Panc1 (cell line): ENCODE measurements around the gene SLC35F4. TPM values are rescaled to one million over a fixed set of nuclear protein-coding genes. Genes with fewer than 3 reads are reported as not detected.
A peak's percentile ranks its signal among the peaks of the same experiment; 100 is the strongest.

ENCODE experiments used
- ATAC-seq: fragments of 200-7000 bp; cut with Tn5 transposase; 2 replicates; pipeline ENCODE4 v1.9.1; 2020; ENCODE audit warnings: mild to moderate bottlenecking, moderate library complexity
- BruUV-seq: library from RNA; stranded (reverse); fragments of 400-500 nt; replicated peaks from 2 replicates; lab custom pipeline; 2021; lab: Mats Ljungman, UMichigan
- CTCF ChIA-PET: fragments of 300-600 bp; sonication (Branson Sonifier 250); formaldehyde crosslinking; loops from one replicate; lab custom pipeline; 2022; ENCODE audit warnings: antibody characterized with exemption; lab: Charles Lee
- POLR2A ChIA-PET: fragments of 300-600 bp; sonication (Branson Sonifier 250); formaldehyde crosslinking; loops from one replicate; lab custom pipeline; 2022; ENCODE audit warnings: antibody characterized with exemption; lab: Charles Lee
- DNase-seq: peaks from one replicate; pipeline ENCODE4 v3.0.0-alpha.2; 2010; ENCODE audit warnings: low read depth, low spot score
- H3K27ac ChIP-seq: 2 replicates; pipeline ENCODE4 v1.5.1; 2011; ENCODE audit warnings: mild to moderate bottlenecking, low read length, inconsistent platforms
- H3K27me3 ChIP-seq: fragments of 200-500 bp; sonication (Bioruptor generic); 2 replicates; pipeline ENCODE4 v1.6.0; 2014; ENCODE audit warnings: low read length, inconsistent platforms; ENCODE audit not compliant: control insufficient read depth, insufficient read depth
- H3K36me3 ChIP-seq: fragments of 200-500 bp; sonication (Bioruptor generic); 2 replicates; pipeline ENCODE4 v1.5.1; 2014; ENCODE audit warnings: inconsistent platforms, mild to moderate bottlenecking, low read length, moderate library complexity; ENCODE audit not compliant: control insufficient read depth, insufficient read depth
- H3K4me1 ChIP-seq: 2 replicates; pipeline ENCODE4 v1.5.1; 2011; ENCODE audit warnings: inconsistent platforms, mild to moderate bottlenecking, low read length, moderate library complexity; ENCODE audit not compliant: control insufficient read depth, insufficient read depth
- H3K4me3 ChIP-seq, 2 experiments: 2 replicates each; pipeline ENCODE4 v1.5.1; 2011 to 2012; ENCODE audit warnings: low read depth in 2 of 2, low read length in 2 of 2, mild to moderate bottlenecking in 2 of 2, inconsistent platforms in 1 of 2, moderate library complexity in 1 of 2
- H3K9me3 ChIP-seq: fragments of 200-500 bp; sonication (Bioruptor generic); 2 replicates; pipeline ENCODE4 v1.5.1; 2014; ENCODE audit warnings: low read depth, mild to moderate bottlenecking, inconsistent platforms, low read length, moderate library complexity; ENCODE audit not compliant: control insufficient read depth, insufficient read depth
- POLR2AphosphoS5 ChIP-seq: IDR thresholded peaks from 2 replicates; pipeline ENCODE4 v1.6.1; 2012; ENCODE audit warnings: mild to moderate bottlenecking, low read depth, low read length, moderate library complexity
- SIN3A ChIP-seq: IDR thresholded peaks from 2 replicates; pipeline ENCODE4 v1.6.1; 2012; ENCODE audit warnings: low read depth, mild to moderate bottlenecking, low read length, moderate library complexity, borderline replicate concordance; ENCODE audit not compliant: insufficient read depth
- TCF7L2 ChIP-seq: IDR thresholded peaks from 2 replicates; pipeline ENCODE4 v1.6.1; 2011; ENCODE audit warnings: mild to moderate bottlenecking, low read depth, low read length, inconsistent platforms
- in situ Hi-C: cut with HindIII; loops from 2 replicates; pipeline ENCODE4 v1.10.0; 2016; ENCODE audit warnings: low sequenced_read_pairs, low pct_unique_long_range_greater_than_20kb
- intact Hi-C: fragments of 100-400 bp; cut with micrococcal nuclease; formaldehyde crosslinking; loops from one replicate; pipeline ENCODE4 v1.10.0; 2022; ENCODE audit not compliant: unreplicated experiment
- total RNA-seq: library from RNA; stranded (reverse); gene quantifications from one replicate; pipeline ENCODE4 v1.2.1, GENCODE V29; 2021; ENCODE audit not compliant: unreplicated experiment
- TF ChIP-seq, protein P1 (sequence below): fragments of 450-650 bp; IDR thresholded peaks from 2 replicates; pipeline ENCODE4 v1.5.1; 2017; ENCODE audit warnings: mild to moderate bottlenecking
- TF ChIP-seq, protein P2 (sequence below), 2 experiments: IDR thresholded peaks; 2 replicates each; pipeline ENCODE4 v1.6.1; 2011 to 2012; ENCODE audit warnings: low read depth in 2 of 2, control low read depth in 1 of 2, low read length in 1 of 2, mild to moderate bottlenecking in 1 of 2, moderate library complexity in 1 of 2; ENCODE audit not compliant: insufficient read depth in 1 of 2

Gene SLC35F4
- total RNA-seq, 1 experiment from 2014 or later = not detected

DNA sequence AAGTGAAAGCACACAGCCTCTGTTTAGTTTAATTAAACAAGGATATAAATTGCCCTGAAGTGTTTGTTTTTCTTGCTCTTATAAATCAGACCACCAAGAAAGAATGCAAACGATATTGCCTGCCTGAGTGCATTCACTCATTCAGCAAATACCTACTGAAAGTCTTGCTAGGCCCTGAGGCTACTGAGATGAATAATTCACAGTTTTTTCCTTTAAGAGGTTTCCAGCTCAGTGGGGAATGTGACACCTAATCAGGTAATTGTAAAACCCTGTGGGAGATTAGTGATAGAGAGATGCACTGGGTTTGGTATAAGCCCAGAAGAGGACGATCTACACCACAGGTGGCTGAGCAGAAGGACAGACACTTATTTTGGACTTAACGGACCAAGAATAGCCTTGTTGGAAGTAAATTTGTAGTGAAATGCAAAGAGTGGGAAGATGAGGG, 151.4 kb downstream of the SLC35F4 start:
- Histone ChIP-seq H3K27me3 (no peaks in the 10 kb centered on the region), H3K4me3 (peak overlapping the region in 1 of 2 experiments; percentile 12; a peak in 1 of 4 replicates), H3K9me3 (no peaks in the 10 kb centered on the region; the same call in 1 of the 2 replicates), H3K4me1 (no peaks in the 10 kb centered on the region; the same call in none of the 2 replicates), H3K27ac (peak overlapping the region; percentile 72), H3K36me3 (no peaks in the 10 kb centered on the region)
- peak; percentile 93 for TF ChIP-seq TCF7L2
- TF ChIP-seq POLR2AphosphoS5 = peak; percentile 66; the same call in 1 of the 2 replicates
- TF ChIP-seq, protein P1, sequence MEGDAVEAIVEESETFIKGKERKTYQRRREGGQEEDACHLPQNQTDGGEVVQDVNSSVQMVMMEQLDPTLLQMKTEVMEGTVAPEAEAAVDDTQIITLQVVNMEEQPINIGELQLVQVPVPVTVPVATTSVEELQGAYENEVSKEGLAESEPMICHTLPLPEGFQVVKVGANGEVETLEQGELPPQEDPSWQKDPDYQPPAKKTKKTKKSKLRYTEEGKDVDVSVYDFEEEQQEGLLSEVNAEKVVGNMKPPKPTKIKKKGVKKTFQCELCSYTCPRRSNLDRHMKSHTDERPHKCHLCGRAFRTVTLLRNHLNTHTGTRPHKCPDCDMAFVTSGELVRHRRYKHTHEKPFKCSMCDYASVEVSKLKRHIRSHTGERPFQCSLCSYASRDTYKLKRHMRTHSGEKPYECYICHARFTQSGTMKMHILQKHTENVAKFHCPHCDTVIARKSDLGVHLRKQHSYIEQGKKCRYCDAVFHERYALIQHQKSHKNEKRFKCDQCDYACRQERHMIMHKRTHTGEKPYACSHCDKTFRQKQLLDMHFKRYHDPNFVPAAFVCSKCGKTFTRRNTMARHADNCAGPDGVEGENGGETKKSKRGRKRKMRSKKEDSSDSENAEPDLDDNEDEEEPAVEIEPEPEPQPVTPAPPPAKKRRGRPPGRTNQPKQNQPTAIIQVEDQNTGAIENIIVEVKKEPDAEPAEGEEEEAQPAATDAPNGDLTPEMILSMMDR = no peak
- TF ChIP-seq, protein P2, sequence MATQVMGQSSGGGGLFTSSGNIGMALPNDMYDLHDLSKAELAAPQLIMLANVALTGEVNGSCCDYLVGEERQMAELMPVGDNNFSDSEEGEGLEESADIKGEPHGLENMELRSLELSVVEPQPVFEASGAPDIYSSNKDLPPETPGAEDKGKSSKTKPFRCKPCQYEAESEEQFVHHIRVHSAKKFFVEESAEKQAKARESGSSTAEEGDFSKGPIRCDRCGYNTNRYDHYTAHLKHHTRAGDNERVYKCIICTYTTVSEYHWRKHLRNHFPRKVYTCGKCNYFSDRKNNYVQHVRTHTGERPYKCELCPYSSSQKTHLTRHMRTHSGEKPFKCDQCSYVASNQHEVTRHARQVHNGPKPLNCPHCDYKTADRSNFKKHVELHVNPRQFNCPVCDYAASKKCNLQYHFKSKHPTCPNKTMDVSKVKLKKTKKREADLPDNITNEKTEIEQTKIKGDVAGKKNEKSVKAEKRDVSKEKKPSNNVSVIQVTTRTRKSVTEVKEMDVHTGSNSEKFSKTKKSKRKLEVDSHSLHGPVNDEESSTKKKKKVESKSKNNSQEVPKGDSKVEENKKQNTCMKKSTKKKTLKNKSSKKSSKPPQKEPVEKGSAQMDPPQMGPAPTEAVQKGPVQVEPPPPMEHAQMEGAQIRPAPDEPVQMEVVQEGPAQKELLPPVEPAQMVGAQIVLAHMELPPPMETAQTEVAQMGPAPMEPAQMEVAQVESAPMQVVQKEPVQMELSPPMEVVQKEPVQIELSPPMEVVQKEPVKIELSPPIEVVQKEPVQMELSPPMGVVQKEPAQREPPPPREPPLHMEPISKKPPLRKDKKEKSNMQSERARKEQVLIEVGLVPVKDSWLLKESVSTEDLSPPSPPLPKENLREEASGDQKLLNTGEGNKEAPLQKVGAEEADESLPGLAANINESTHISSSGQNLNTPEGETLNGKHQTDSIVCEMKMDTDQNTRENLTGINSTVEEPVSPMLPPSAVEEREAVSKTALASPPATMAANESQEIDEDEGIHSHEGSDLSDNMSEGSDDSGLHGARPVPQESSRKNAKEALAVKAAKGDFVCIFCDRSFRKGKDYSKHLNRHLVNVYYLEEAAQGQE (IDR thresholded peaks at IDR 0.05; ENCODE audit: insufficient read depth in 1 of 2, low read depth in 2 of 2, low read length in 1 of 2) = no peak
- no peak for TF ChIP-seq SIN3A
- ChIA-PET POLR2A (interaction anchor here (0.6 kb wide), 1 partner anchor 35 kb away, joined by 4 read pairs; no protein-coding TSS in a partner anchor), CTCF (no interaction called here)
- in situ Hi-C loops = no loop called here
- intact Hi-C loops = no loop called here
- no TSS peak for BruUV-seq
- DNase-seq (no peak), ATAC-seq (peak; percentile 94)

DNA sequence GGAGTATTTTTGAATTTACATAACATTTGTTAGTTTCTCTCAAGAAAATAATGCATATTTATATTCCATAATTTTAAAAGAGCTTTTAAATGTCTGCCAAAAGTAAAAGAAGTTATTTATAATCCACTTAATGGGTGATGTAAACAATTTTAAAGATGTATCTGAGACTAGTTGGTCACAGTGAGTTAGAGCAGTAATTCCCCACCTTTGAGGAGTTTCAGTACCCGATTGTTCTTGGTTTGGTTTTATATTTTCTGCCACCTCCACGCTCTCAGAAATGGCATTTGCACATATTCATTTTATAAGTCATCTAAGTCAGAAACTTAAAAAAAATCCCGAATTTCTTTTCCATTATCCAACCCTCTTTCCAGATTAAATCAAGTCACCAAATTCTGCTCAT, 153.2 kb downstream of the SLC35F4 start:
- Histone ChIP-seq H3K27me3 (no peaks in the 10 kb centered on the region), H3K4me1 (no peaks in the 10 kb centered on the region; the same call in none of the 2 replicates), H3K27ac (peak overlapping the region; percentile 71; the same call in 1 of the 2 replicates), H3K36me3 (no peaks in the 10 kb centered on the region), H3K4me3 (no peak overlapping the region), H3K9me3 (no peaks in the 10 kb centered on the region; the same call in 1 of the 2 replicates)
- DNase-seq (no peak), ATAC-seq (no peak)
- BruUV-seq = no TSS peak
- TF ChIP-seq SIN3A (no peak), TCF7L2 (no peak), POLR2AphosphoS5 (no peak)
- TF ChIP-seq, protein P2 (IDR thresholded peaks at IDR 0.05; ENCODE audit: insufficient read depth in 1 of 2, low read depth in 2 of 2, low read length in 1 of 2) = no peak
- TF ChIP-seq, protein P1 = no peak
- intact Hi-C loops (no loop called here), in situ Hi-C loops (no loop called here)
- CTCF ChIA-PET = no interaction called here
- POLR2A ChIA-PET = no interaction called here
